NAMALWA (cell line): ENCODE results near the gene CNBD2.
A peak's percentile ranks its signal among the peaks of the same experiment; 100 is the strongest.
"Not testable (repeated sequence)": the region's sequence is repeated elsewhere in the genome, so short reads cannot be mapped to it uniquely, and the experiment has no call there.

Experiments used
- DNase-seq: peaks from one replicate; pipeline ENCODE4 v3.0.0-alpha.2; 2015; ENCODE audit warnings: low spot score

The CNBD2 gene

GRCh38 chr20:36063916-36064657 lies 95.7 kb downstream of the CNBD2 start:
- no peak for DNase-seq

GRCh38 chr20:36064658-36065426 lies 96.5 kb downstream of the CNBD2 start:
- DNase-seq: peak; percentile 86

- DNase-seq: no peak
Measured at GRCh38 chr20:36065427-36065998, 97.1 kb downstream of the CNBD2 start.

- no peak for DNase-seq
Measured at GRCh38 chr20:36066777-36067176, 98.4 kb downstream of the CNBD2 start.

- not testable (repeated sequence) for DNase-seq
Measured at GRCh38 chr20:36068526-36068925, 100.1 kb downstream of the CNBD2 start.

GRCh38 chr20:36070451-36070850 lies 102.1 kb downstream of the CNBD2 start:
- no peak for DNase-seq

- DNase-seq: no peak
Measured at GRCh38 chr20:36071848-36072247, 103.5 kb downstream of the CNBD2 start.

GRCh38 chr20:36074983-36075382 lies 106.6 kb downstream of the CNBD2 start:
- no peak for DNase-seq

- peak; percentile 40 for DNase-seq
Measured at GRCh38 chr20:36077762-36078161, 109.4 kb downstream of the CNBD2 start.

- DNase-seq: no peak
Measured at GRCh38 chr20:36079486-36079885, 111.1 kb downstream of the CNBD2 start.

GRCh38 chr20:36079984-36080383 lies 111.6 kb downstream of the CNBD2 start:
- not testable (repeated sequence) for DNase-seq
